Peyer's patch (tissue), 4 donors: ENCODE results near the gene BCAR1.
"Not testable (repeated sequence)": the region's sequence is repeated elsewhere in the genome, so short reads cannot be mapped to it uniquely, and the experiment has no call there.

Experiments
- CTCF ChIP-seq, 6 experiments: fragments of 450-650 bp in 4 of 6; fragments of 200-600 bp in 2 of 6; sonication (generic) in 1 of 6; IDR thresholded peaks; one replicate each; pipeline ENCODE4 v1.5.1; 2017 to 2019; ENCODE audit warnings: antibody characterized with exemption in 6 of 6, mild to moderate bottlenecking in 3 of 6, moderate library complexity in 1 of 6
- POLR2A ChIP-seq, 2 donors: fragments of 450-650 bp; IDR thresholded peaks; one replicate each; pipeline ENCODE4 v1.5.1; 2017; ENCODE audit warnings: antibody characterized with exemption in 2 of 2, mild to moderate bottlenecking in 2 of 2, moderate library complexity in 2 of 2

- TF ChIP-seq CTCF, POLR2A (IDR thresholded peaks at IDR 0.05): not testable (repeated sequence)
Observed at GRCh38 chr16:75211286-75211685, 40.1 kb downstream of the BCAR1 start.
